Loucy (cell line): Measurements from ENCODE around the gene PDGFRB.

Experiments
- H2AFZ ChIP-seq: fragments of 200-600 bp; sonication (generic); 2 replicates; pipeline ENCODE4 v1.6.0; 2016; ENCODE audit warnings: antibody characterized with exemption, mild to moderate bottlenecking, low read length, moderate library complexity
- H3F3A ChIP-seq: fragments of 200-600 bp; 2 replicates; pipeline ENCODE4 v1.6.0; 2016; ENCODE audit warnings: antibody characterized with exemption, low read depth, mild to moderate bottlenecking
- H3K27me3 ChIP-seq: fragments of 200-600 bp; sonication (generic); 2 replicates; pipeline ENCODE4 v1.6.1; 2014; ENCODE audit warnings: low read length, mild to moderate bottlenecking; ENCODE audit not compliant: insufficient read depth, poor library complexity, severe bottlenecking
- H3K36me3 ChIP-seq: fragments of 200-600 bp; sonication (generic); 2 replicates; pipeline ENCODE4 v1.6.1; 2016; ENCODE audit warnings: low read length; ENCODE audit not compliant: insufficient read depth
- H3K4me1 ChIP-seq: fragments of 200-600 bp; sonication (generic); 2 replicates; pipeline ENCODE4 v1.5.1; 2014; ENCODE audit warnings: low read length, mild to moderate bottlenecking; ENCODE audit not compliant: insufficient read depth, poor library complexity, severe bottlenecking
- H3K4me2 ChIP-seq: fragments of 200-600 bp; sonication (generic); 2 replicates; pipeline ENCODE4 v1.6.0; 2014; ENCODE audit warnings: antibody characterized with exemption, low read length, low read depth, mild to moderate bottlenecking; ENCODE audit not compliant: poor library complexity, severe bottlenecking
- H3K4me3 ChIP-seq: fragments of 200-600 bp; sonication (generic); 2 replicates; pipeline ENCODE4 v1.5.1; 2014; ENCODE audit warnings: low read length, mild to moderate bottlenecking, mixed read lengths; ENCODE audit not compliant: poor library complexity, severe bottlenecking
- H3K79me2 ChIP-seq: fragments of 200-600 bp; sonication (generic); 2 replicates; pipeline ENCODE4 v1.6.1; 2014; ENCODE audit warnings: low read length; ENCODE audit not compliant: insufficient read depth
- H3K9ac ChIP-seq: fragments of 200-600 bp; sonication (generic); 2 replicates; pipeline ENCODE4 v1.6.0; 2014; ENCODE audit warnings: mild to moderate bottlenecking, low read depth, low read length, moderate library complexity; ENCODE audit not compliant: poor library complexity, severe bottlenecking
- H3K9me2 ChIP-seq: fragments of 200-600 bp; sonication (generic); replicated peaks from 2 replicates; pipeline ENCODE4 v1.6.1; 2016; ENCODE audit warnings: low read depth, low read length, mixed read lengths
- H3K9me3 ChIP-seq: fragments of 200-600 bp; sonication (generic); 2 replicates; pipeline ENCODE4 v1.6.1; 2014; ENCODE audit warnings: mild to moderate bottlenecking, antibody characterized with exemption, low read length, low read depth; ENCODE audit not compliant: insufficient read depth
- H4K20me1 ChIP-seq: fragments of 200-600 bp; sonication (generic); 2 replicates; pipeline ENCODE4 v1.6.0; 2014; ENCODE audit warnings: antibody characterized with exemption, low read length, mild to moderate bottlenecking; ENCODE audit not compliant: insufficient read depth, poor library complexity, severe bottlenecking
- CTCF ChIP-seq: fragments of 200-600 bp; sonication (generic); conservative IDR thresholded peaks from 2 replicates; pipeline ENCODE4 v1.5.1; 2014; ENCODE audit warnings: mild to moderate bottlenecking, antibody characterized with exemption, low read length
- EZH2phosphoT487 ChIP-seq: fragments of 200-600 bp; IDR thresholded peaks from 2 replicates; pipeline ENCODE4 v1.6.1; 2018; ENCODE audit warnings: antibody characterized with exemption, mild to moderate bottlenecking, moderate library complexity, borderline replicate concordance

Gene PDGFRB

GRCh38 chr5:150136305-150137167 is 19.1 kb downstream of the PDGFRB start:
- H4K20me1 ChIP-seq = no peaks in the 10 kb centered on the region
- H3K4me3 ChIP-seq = no peak overlapping the region
- H3F3A ChIP-seq = no peaks in the 10 kb centered on the region
- H3K4me2 ChIP-seq = no peak overlapping the region
- TF ChIP-seq EZH2phosphoT487 = no peak
- no peak for TF ChIP-seq CTCF
- no peaks in the 10 kb centered on the region for H3K27me3 ChIP-seq
- H3K79me2 ChIP-seq = no peaks in the 10 kb centered on the region
- H3K9me2 ChIP-seq = no peaks in the 10 kb centered on the region
- H2AFZ ChIP-seq = no peak overlapping the region
- H3K36me3 ChIP-seq = no peaks in the 10 kb centered on the region
- no peaks in the 10 kb centered on the region for H3K9me3 ChIP-seq
- no peaks in the 10 kb centered on the region for H3K4me1 ChIP-seq
- no peak overlapping the region for H3K9ac ChIP-seq

- H3K27me3 ChIP-seq = no peaks in the 10 kb centered on the region
- H3K9me3 ChIP-seq = no peaks in the 10 kb centered on the region
- no peaks in the 10 kb centered on the region for H3K36me3 ChIP-seq
- no peak for TF ChIP-seq EZH2phosphoT487
- no peak for TF ChIP-seq CTCF
- no peaks in the 10 kb centered on the region for H4K20me1 ChIP-seq
- H2AFZ ChIP-seq = no peak overlapping the region
- no peak overlapping the region for H3K4me2 ChIP-seq
- no peaks in the 10 kb centered on the region for H3K9me2 ChIP-seq
- H3K9ac ChIP-seq = no peak overlapping the region
- no peak overlapping the region for H3K4me3 ChIP-seq
- H3K79me2 ChIP-seq = no peaks in the 10 kb centered on the region
- H3K4me1 ChIP-seq = no peaks in the 10 kb centered on the region
- no peaks in the 10 kb centered on the region for H3F3A ChIP-seq
These were observed 19.9 kb downstream of the PDGFRB start for GRCh38 chr5:150135557-150136304.

- Histone ChIP-seq H3K4me2 (no peak overlapping the region), H3K4me1 (no peaks in the 10 kb centered on the region), H3K79me2 (no peaks in the 10 kb centered on the region)
These were observed 21.5 kb downstream of the PDGFRB start for GRCh38 chr5:150134198-150134588.

More at GRCh38 chr5:150134198-150134588, 21.5 kb downstream of the PDGFRB start:
- Histone ChIP-seq H3K36me3 (no peaks in the 10 kb centered on the region), H3K9ac (no peak overlapping the region), H3K9me2 (no peaks in the 10 kb centered on the region), H2AFZ (no peak overlapping the region), H3K27me3 (no peaks in the 10 kb centered on the region), H3K9me3 (no peaks in the 10 kb centered on the region), H3F3A (no peaks in the 10 kb centered on the region), H3K4me3 (no peak overlapping the region), H4K20me1 (no peaks in the 10 kb centered on the region)
- no peak for TF ChIP-seq CTCF
- TF ChIP-seq EZH2phosphoT487 = no peak
